Smooth muscle cell (in vitro differentiated cells): ENCODE data around the gene MINDY4. TPM values are rescaled to one million over a fixed set of nuclear protein-coding genes. Genes with fewer than 3 reads are reported as not detected.

ENCODE experiments used
- DNase-seq: peaks from one replicate; lab custom pipeline; 2025; ENCODE audit not compliant: unreplicated experiment; lab: John Stamatoyannopoulos, UW
- H2AFZ ChIP-seq: fragments of 200-600 bp; sonication (generic); 2 replicates; pipeline ENCODE4 v1.6.0; 2016; ENCODE audit warnings: antibody characterized with exemption, low read depth, mild to moderate bottlenecking
- H3F3A ChIP-seq: fragments of 200-600 bp; sonication (generic); 2 replicates; pipeline ENCODE4 v1.6.0; 2017; ENCODE audit warnings: antibody characterized with exemption, low read depth
- H3K27ac ChIP-seq: fragments of 200-600 bp; sonication (generic); 2 replicates; pipeline ENCODE4 v1.5.1; 2016; ENCODE audit warnings: low read depth, mild to moderate bottlenecking
- H3K27me3 ChIP-seq: fragments of 200-600 bp; sonication (generic); 2 replicates; pipeline ENCODE4 v1.6.1; 2016; ENCODE audit warnings: low read depth, mild to moderate bottlenecking
- H3K36me3 ChIP-seq: fragments of 200-600 bp; sonication (generic); 2 replicates; pipeline ENCODE4 v1.5.1; 2016; ENCODE audit warnings: low read depth
- H3K4me1 ChIP-seq: fragments of 200-600 bp; sonication (generic); 2 replicates; pipeline ENCODE4 v1.5.1; 2016; ENCODE audit warnings: low read depth
- H3K4me2 ChIP-seq: fragments of 200-600 bp; sonication (generic); 2 replicates; pipeline ENCODE4 v1.6.0; 2016; ENCODE audit warnings: mild to moderate bottlenecking
- H3K4me3 ChIP-seq: fragments of 200-600 bp; sonication (generic); 2 replicates; pipeline ENCODE4 v1.5.1; 2016; ENCODE audit warnings: mild to moderate bottlenecking
- H3K79me2 ChIP-seq: fragments of 200-600 bp; sonication (generic); 2 replicates; pipeline ENCODE4 v1.6.0; 2016; ENCODE audit warnings: low read depth, mild to moderate bottlenecking
- H3K9ac ChIP-seq: fragments of 200-600 bp; sonication (generic); 2 replicates; pipeline ENCODE4 v1.6.0; 2016; ENCODE audit warnings: low read depth
- H3K9me3 ChIP-seq: fragments of 200-600 bp; sonication (generic); replicated peaks from 2 replicates; pipeline ENCODE4 v1.5.1; 2016; ENCODE audit warnings: low read depth
- H4K20me1 ChIP-seq: fragments of 200-600 bp; sonication (generic); 2 replicates; pipeline ENCODE4 v1.6.0; 2016; ENCODE audit warnings: low read depth
- CTCF ChIP-seq: fragments of 200-600 bp; sonication (generic); IDR thresholded peaks from 2 replicates; pipeline ENCODE4 v1.5.1; 2017; ENCODE audit warnings: borderline replicate concordance, mild to moderate bottlenecking, antibody characterized with exemption; ENCODE audit not compliant: insufficient read depth, poor library complexity, severe bottlenecking
- WGBS: methylation state at CpG from one replicate; pipeline ENCODE4 v1.1.7; 2016; ENCODE audit warnings: low lambda C conversion rate; 5-methylcytosine and 5-hydroxymethylcytosine counted together
- polyA plus RNA-seq: library from polyadenylated mRNA; unstranded; fragments of >200 nt; fragmentation: Nextera tagmentation; extraction: Ambion mirVana; gene quantifications from 2 replicates; pipeline ENCODE4 v1.2.1, GENCODE V29; 2016
- total RNA-seq: library from RNA; depleted of rRNA; stranded (reverse); fragments of >200 nt; gene quantifications from 2 replicates; pipeline ENCODE4 v1.2.3, GENCODE V29; 2014

MINDY4 gene
- total and polyA plus RNA-seq, 2 experiments from 2014 or later = 4.9 to 5.3 TPM

GRCh38 chr7:30755384-30756154 is 15.6 kb upstream of the MINDY4 start:
- Histone ChIP-seq H3K9me3 (no peaks in the 10 kb centered on the region), H3K9ac (no peak overlapping the region), H3K27me3 (no peaks in the 10 kb centered on the region), H3K79me2 (no peaks in the 10 kb centered on the region), H3K4me1 (no peaks in the 10 kb centered on the region), H3F3A (peaks cover 3% of the 10 kb centered on the region), H3K27ac (peak overlapping the region; percentile 15), H3K4me2 (no peak overlapping the region), H2AFZ (peak overlapping the region; percentile 37), H4K20me1 (no peaks in the 10 kb centered on the region), H3K4me3 (no peak overlapping the region), H3K36me3 (no peaks in the 10 kb centered on the region)
- TF ChIP-seq CTCF = no peak
- 87% methylated on average over 22 of the region's 22 CpGs for WGBS
- DNase-seq = no peak

- Histone ChIP-seq H3K9ac (no peak overlapping the region), H3K27me3 (no peaks in the 10 kb centered on the region), H3K36me3 (no peaks in the 10 kb centered on the region), H3K4me3 (no peak overlapping the region), H3K27ac (no peak overlapping the region), H3K79me2 (no peaks in the 10 kb centered on the region), H2AFZ (no peak overlapping the region), H3K9me3 (no peaks in the 10 kb centered on the region), H3K4me2 (no peak overlapping the region), H3K4me1 (no peaks in the 10 kb centered on the region), H4K20me1 (no peaks in the 10 kb centered on the region), H3F3A (no peaks in the 10 kb centered on the region)
- TF ChIP-seq CTCF = no peak
- 77% methylated on average over 6 of the region's 6 CpGs for WGBS
- no peak for DNase-seq
Observed at GRCh38 chr7:30757342-30757692, 13.9 kb upstream of the MINDY4 start.

- Histone ChIP-seq H3K27ac (no peak overlapping the region), H4K20me1 (no peaks in the 10 kb centered on the region), H3F3A (no peaks in the 10 kb centered on the region), H3K9ac (no peak overlapping the region), H3K79me2 (no peaks in the 10 kb centered on the region), H3K36me3 (no peaks in the 10 kb centered on the region), H3K4me3 (no peak overlapping the region), H3K4me2 (peak overlapping the region; percentile 38), H3K27me3 (no peaks in the 10 kb centered on the region), H3K9me3 (no peaks in the 10 kb centered on the region), H2AFZ (peak overlapping the region; percentile 73), H3K4me1 (no peaks in the 10 kb centered on the region)
- 97% methylated on average over 3 of the region's 3 CpGs for WGBS
- no peak for DNase-seq
- TF ChIP-seq CTCF = no peak
Observed at GRCh38 chr7:30760514-30761213, 10.6 kb upstream of the MINDY4 start.
